Stimulated activated CD4-positive, alpha-beta T cell treated with anti-CD3 and anti-CD28 coated beads, Interleukin-12 subunit alpha, Interleukin-12 subunit beta, amount 100 ng/mL, for 48 hours (primary cell): ENCODE measurements around the gene SNTN.

Source experiments
- DNase-seq, 3 donors: peaks; one replicate each; pipeline ENCODE4 v3.0.0-alpha.2; 2020; ENCODE audit warnings: low read depth in 2 of 3, low spot score in 1 of 3

SNTN gene

DNA sequence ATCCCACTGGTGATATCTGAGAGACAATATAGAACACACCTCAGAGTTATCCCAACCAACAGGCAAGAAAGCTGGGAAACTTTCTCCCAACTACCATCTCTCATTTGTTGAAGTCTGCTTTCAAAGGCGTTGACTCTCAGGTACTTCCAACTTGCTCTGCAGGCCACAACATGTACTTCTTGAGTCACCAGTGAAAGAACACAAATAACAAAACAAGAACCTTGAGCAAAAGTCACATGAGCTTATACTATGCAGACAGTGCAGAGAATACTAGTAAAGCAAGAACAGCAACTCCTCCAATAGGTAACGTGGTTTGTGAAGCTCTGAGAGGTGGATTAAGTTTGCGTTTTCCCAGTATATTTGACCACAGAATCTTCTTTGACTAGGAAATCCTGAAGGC lies 20.6 kb downstream of the SNTN start:
- DNase-seq = no peak

DNA sequence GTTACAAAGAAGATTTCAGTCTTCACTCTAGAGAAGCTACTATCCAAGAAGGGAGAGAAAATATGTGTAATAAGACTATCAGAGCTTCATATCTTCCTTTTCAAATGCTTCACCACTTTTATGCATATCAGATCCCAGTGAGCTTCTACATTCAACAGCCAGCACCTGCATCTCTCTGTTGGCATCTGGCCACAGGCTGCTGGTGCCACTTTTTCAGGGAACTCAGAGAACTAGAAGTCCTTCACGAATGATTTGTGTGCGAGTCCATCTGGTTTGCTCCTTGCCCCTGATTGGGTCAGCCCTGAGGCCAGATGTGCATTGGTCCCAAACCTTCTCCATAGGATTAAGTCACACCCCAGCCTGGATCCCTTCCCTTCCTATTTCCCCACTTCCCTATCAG lies 22.1 kb downstream of the SNTN start:
- DNase-seq = no peak

DNA sequence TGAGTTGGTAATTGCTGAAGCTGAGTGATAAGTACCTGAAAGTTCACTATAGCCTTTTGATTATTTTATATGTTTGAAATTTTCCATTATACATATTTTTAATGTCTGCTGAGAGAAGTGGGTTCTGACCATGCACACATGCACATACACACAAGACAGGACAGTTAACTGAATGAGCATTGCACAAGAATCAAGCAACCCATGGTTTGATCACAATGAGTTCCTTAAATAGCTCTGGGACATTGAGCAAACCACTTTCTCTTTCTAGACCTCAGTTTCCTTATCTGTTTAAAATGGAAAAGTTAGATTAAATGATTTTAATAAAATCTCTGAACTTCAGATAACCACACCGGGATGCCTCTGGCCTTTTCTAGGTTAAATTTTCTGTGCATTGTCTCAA lies 26.7 kb downstream of the SNTN start:
- DNase-seq = no peak

DNA sequence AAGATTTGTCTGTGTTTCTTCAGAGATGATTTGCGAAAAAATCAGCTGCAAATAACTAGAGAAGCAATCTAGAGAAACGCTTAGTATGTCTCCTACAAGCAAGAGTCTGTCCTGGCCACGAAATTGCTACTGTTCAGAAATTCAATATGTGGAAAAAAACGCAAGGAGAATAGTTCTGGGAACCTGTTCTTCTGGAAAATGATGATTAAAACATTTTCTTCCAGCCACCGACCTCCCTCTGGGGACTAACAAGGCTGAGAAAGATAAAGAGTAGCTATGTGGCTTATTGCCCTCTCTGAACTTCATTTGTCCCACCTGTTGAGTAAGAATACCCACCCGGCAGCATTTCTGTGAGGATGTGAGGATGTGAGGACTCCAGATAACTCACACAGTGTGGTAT lies 31.6 kb downstream of the SNTN start:
- DNase-seq = no peak

DNA sequence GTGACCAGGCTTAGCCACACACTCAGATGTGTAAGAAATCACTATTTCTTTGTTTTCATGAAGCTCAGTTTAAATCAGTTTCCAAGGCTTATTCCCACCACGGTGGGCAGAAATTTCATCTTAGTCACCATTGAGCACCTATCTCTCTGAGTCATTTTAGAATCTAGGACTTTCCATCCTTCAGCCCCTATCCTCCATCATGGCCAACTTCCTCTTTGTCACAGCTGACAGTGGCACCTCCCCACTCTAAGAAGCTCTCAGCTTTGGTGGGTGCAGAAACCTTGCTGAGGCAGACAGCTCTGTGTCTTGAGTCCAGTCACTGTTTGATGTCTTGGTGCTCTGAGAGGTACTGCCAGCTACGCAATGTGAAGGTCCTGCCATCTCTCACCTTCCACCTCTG lies 32.9 kb downstream of the SNTN start:
- DNase-seq = no peak

DNA sequence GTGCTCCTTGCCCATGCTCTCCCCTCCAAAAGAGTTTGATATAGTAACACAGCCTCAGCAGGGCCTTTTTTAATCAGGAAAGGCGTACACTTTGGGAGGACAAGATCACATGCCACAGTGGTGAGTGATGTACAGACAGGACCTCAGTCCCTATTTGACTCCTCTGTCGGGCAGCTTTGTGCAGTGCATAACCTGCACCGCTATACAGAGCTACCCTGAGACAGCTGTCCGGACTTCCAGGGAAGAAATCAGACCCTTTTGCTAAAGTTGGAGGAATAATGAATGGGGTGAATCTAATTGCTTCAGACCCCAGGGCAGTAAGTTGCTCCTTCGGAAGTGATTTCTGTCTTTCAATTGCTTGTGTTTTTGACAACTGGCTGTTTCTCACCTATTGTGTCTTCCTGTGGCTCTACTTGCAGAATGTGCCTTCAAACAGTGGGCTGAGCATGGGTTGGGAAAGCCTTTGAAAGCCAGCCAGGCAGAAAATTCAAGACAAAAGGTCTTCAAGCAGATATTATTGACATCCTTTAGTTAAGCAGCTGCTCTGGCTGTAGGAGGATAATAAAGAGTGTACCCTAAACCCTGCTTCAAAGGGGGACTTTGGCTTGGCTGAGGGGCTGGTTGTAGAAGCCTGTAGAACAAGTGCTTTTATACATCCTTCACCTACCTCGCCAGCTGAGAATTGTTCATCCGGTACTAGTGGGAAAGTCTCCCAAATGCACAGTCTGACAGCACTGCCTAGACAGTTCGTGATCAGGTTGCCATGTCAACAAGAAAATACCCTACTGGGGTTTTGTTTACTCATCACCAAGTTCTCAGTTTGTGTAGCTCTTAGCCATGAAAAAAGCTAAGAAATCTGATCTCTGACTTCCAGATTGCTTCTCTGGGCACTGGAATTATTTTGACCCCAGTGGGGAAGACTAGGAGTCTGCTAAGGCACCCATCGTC lies 35.1 kb downstream of the SNTN start:
- no peak for DNase-seq

DNA sequence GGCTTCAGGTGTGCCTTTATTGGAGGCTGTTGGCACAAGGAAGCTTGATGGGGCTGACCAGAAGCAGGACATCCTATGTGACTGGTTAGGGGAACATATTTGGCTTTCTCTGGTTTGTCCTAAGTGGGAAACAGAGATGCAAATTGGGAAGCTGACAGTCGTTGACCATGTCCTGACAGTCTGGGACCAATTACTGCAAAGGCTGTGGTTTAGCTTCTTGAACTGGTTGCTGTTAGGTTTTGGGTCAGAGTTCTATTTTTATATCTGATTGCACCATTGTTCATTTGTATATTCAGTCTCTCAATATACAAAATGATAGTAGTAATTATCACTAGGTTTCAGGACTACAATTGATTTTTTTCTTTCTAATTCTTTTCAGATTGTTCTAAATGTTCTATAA lies 36.8 kb downstream of the SNTN start:
- no peak for DNase-seq

DNA sequence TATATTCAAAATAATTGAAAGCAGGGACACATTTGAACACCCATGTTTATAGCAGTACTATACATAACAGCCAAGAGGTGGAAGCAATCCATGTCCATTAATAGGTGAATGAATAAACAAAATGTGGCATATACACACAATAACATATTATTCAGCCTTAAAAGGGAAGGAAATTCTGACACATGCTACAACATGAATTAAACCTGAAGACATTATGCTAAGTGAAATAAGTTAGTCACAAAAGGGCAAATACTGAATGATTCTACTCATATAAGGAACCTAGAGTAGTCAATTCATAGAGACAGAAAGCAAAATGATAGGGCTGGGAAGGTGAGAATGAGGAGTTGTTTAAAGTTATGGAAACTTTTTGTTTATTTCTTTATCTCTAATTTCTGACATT lies 40.9 kb downstream of the SNTN start:
- no peak for DNase-seq

DNA sequence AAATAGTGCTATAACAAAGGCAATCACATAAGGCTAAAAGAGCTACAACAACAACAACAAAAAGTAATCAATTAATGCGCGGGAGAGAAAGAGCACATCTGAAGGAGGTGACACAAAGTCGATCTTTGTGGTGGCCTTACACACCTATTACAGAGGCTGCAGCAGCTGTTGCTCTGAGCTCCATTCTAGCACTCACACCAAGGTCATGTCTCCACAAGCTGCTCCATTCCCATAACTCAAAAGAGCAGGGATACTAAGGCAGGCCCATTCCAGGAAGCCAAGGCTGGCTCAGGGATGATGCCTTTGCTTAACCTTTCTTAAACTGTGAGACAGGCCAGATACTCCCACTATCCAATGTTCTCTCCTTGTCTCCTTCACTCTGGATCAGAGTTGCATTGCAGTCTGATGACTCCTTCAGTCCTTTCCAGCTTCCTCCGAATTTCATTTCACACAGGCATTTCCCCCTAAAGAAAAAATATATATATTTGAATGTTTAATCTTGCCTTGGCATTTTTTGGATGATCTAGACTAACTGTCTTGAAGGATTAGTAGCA lies 52.7 kb downstream of the SNTN start:
- no peak for DNase-seq

DNA sequence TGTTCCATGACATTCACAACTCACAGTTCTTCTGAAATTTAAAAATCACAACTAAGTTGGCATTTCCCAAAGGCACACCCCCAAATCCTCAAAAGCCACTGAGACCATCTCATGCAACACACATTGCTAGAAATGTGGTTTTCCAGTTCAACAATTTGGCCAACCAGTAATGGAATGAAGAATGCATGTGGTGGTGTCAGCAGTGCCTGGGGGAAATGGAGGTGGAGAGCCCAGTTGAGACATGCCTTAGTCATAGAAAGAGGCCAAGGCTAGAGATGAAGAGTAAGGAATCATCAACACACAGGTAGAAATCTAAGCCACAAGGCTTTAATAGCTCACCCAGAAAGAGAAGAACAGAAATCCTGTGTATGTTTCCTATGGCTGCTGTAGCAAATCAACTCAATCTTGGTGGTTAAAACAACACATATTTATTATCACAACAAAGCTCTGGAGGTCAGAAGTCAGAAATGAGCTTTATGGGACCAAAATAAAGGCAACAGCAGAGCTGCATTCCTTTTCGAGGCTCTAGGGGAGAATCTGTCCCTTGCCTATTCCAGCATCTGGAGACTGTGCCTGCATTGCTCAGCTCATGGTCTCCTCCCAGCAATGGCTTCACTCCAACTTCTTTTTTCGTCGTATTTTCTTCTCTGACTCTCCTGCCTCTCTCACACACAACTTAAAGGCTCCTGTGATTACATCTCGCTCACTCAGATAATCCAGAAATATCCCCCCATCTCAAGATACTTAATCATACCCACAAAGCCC lies 54.0 kb downstream of the SNTN start:
- DNase-seq = no peak

DNA sequence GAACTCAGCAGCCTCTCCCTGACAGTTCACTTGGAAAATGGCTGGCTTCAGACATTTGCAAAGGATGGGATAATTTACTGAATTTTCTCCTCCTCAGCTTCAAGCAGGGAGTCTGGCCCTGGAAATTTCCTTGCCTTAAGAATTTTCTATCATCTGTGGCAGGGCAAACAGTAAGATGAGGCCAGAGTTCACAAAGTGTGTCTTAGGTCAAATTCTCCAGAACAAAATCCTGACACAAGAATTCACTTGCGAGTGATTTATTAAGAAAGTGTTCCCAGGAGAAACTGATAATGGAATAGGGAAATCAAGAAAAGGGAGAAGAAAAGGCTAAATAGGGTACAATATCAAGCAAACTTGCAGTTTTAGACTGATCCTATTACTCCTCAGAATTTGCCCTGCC lies 55.3 kb downstream of the SNTN start:
- DNase-seq = no peak

DNA sequence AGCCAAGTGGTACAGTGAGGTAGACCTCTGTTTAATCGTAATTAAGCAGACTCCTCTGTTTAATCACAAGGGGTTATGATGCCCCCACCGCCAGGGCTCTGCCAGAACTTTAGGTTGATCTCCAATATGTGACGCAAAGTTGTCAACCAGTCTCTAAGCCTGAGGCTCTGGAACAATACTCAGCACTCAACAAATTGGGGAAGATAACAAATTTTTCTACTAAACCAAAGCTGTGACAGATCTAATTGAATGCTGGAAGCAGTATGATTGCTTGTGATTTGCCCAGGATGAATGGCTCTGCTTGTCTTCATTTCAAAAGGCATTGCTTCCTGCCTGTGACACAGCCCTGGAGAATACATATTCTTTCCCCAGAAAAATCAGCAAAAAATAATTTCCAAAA lies 57.1 kb downstream of the SNTN start:
- no peak for DNase-seq
